Measurements from ENCODE around the gene RETREG1.

The RETREG1 gene

GRCh38 chr5:16521521-16522483 is 95.0 kb downstream of the RETREG1 start:
- FAIRE-seq = no peak

GRCh38 chr5:16520841-16521240 is 96.0 kb downstream of the RETREG1 start:
- FAIRE-seq = no peak

GRCh38 chr5:16519435-16519834 is 97.4 kb downstream of the RETREG1 start:
- FAIRE-seq = no peak

- FAIRE-seq = no peak
Measured at GRCh38 chr5:16518606-16519005, 98.2 kb downstream of the RETREG1 start.

- no peak for FAIRE-seq
Measured at GRCh38 chr5:16515532-16515931, 101.3 kb downstream of the RETREG1 start.

- no peak for FAIRE-seq
Measured at GRCh38 chr5:16510098-16510497, 106.7 kb downstream of the RETREG1 start.

GRCh38 chr5:16508730-16509531 is 107.9 kb downstream of the RETREG1 start:
- no peak for FAIRE-seq

- FAIRE-seq = no peak
Measured at GRCh38 chr5:16507716-16508115, 109.1 kb downstream of the RETREG1 start.

DNA sequence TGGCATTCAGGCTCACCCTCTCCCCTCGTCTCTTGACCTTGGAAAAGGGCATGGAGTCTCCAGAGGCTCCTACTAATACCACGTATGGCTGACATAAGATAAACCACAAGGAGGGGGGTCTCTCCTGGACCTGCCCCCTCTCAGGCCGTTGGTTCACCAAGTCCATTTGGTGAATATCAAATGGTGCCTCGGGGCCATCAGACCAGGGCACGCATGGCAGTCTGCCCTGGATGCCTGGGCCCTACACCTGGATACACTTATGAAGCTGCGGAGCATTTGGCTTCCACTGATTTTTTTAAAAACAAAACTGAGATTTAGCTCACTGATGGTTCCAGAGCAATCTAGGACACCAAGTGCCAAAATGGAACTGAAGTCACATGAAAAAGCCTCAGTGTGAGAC is 110.9 kb downstream of the RETREG1 start:
- FAIRE-seq = no peak

DNA sequence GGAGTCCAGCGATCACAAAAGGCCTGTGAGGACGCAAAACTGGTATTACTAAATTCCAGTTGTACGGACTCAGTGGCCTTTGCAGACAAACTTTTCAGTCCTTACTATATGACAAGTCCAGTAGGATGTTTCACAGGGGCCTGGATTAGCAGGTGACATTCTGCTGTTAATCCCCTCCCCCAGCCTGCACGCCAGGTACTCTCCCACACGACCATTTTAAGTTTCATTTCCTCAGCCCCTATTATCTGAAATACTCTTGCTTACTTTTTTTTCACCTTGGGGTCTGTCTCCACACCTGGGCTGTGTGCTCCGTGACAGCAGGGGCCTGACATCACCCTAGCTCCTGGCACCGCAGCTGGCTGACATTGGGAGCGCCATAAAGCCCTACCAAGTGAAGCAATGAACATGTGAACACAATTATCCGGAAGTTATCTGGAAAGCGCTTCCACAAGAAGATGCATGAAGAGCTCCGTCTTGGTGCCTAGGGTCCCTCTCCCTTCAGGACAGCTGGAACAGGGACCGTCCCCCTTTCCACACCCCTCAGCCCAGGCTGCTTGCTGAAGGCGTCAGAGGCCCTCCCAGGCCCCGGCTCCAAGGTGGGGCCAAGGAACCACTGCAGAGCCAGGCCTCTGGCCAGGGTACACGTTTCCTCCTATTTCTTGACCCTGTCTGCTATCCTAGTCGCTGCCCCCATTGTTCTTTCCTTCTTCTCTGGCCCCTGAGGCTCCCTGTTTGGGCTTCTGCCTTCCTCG is 111.5 kb downstream of the RETREG1 start:
- FAIRE-seq = no peak

GRCh38 chr5:16504571-16504970 is 112.2 kb downstream of the RETREG1 start:
- FAIRE-seq = no peak

DNA sequence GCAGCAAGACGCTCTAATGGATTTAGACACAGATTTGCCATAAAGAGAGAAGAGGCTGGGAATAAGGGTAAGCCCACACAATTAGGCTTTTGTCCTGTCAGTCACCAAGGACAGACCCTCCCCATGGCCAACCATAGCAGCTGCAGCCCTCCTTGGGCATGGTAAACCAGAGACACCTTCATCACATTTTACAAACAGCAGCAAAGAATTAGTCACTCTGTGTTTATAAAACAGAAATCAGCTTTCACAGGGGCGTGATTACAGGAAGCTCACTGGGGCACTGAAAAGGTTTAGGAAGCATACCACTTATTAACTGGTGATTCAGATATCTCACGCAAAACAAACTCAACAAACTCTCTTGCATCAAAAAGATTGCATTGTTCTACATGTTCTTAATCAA is 113.9 kb downstream of the RETREG1 start:
- no peak for FAIRE-seq

GRCh38 chr5:16500024-16500423 is 116.8 kb downstream of the RETREG1 start:
- FAIRE-seq = no peak

- no peak for FAIRE-seq
Measured at GRCh38 chr5:16497546-16497945, 119.3 kb downstream of the RETREG1 start.

DNA sequence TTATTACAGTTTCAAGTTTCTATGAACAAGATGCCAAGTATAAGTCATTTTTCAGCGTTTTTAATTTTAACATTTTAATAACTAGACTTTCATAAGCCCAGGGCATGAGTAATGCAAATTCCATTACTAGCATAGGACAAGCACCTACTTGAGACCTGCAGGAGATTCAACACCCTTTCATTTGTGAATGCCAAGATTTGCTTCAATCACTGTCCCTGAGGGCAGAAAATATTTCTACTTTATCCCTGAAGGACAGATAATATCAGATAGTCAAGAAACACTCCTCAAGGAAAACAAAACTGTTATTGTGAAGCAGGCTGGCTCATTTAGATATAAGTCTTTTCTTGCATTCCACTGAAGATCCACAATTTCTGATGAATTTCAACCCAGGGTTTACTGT is 123.5 kb downstream of the RETREG1 start:
- FAIRE-seq = no peak

DNA sequence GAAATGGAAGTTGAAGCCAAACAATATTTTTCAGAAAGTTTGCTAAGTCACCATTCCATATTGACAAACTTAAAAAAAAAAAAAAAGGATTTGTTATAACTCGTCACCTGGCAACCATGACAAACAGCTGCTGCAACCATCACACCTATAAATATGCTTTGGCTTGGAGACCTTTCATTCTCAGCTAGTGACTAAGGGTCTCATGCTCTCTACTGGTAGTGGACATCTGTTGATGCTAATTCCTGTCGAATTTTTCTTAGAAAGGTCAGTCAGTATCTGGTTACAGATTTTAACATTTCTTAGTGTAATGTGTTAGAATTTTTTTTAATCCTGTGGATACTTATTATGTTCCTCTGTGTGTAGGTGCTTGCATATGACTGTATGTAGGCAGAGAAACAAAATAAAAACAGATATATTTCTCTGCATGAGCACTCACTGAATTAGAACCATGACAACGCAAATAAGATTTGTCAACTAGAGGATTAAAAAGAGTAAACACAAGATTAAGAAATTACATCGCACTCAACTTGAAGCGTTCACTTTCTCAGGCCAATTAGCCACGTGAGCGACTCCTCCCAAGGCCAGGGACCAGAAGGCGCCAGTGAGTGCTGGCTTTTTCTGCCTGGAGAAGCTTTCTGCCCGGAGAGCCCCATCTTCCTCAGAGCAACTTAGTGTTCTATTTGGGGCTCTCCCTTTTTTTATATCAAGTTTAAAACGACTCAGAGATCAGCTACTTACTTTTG is 124.2 kb downstream of the RETREG1 start:
- FAIRE-seq = no peak

- no peak for FAIRE-seq
Measured at GRCh38 chr5:16490911-16491310, 125.9 kb downstream of the RETREG1 start.

- peak; percentile 32 for FAIRE-seq
Measured at GRCh38 chr5:16489322-16489791, 127.4 kb downstream of the RETREG1 start.

DNA sequence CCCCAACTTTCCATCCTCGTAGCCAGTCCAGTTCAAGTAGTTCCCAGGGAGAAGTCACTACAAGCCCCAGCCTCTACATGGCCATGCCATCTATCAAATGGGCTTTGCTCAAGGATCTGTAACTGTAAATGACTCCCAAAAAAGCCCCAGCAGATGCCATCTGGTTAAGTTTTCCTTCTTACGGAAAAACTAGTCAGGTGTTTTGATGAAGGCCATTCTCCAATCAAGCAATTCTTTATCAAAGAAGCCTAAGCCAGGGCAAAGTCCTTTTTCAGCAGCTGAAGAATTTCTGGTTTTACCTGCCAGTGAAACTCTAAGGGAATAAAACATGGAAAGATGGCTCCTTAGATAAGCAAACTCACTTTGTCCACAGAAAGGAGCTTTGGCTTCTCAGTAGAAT is 129.3 kb downstream of the RETREG1 start:
- no peak for FAIRE-seq

DNA sequence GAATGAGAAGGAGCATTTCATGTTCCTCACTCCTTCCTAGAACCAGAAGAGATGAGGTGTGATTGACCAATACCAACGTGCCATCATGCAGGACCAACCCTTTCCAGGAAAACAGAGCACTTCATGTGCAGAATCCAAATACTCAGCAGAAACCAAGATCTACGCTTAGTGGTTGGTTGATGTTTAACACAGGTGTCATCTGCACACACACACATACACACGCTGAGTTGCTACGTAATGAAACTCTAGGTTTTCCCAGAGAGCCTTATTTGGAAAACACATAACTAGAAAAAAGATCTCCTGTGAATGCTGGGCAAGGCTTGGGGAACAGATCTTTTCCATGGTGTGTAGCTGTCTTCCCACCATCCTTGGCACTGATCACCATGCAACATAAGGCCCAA is 130.1 kb downstream of the RETREG1 start:
- FAIRE-seq = no peak

DNA sequence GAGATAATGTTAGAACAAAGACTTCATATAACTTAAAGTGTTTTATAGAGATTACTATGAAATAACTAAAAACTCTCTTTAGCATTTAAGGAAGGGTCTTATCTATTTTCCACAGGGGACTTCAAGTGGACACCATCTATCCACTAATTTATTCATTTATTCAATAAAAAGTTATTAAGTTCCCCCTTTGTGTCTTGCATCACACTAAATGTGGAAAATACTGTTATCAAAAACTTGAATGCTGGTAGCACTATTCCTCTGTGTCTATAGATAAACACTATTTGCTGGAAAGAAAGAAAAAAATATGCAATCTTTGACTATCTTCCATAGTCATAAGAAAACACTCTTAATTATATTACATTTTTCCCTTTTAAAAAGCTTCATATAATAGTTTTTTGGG is 131.1 kb downstream of the RETREG1 start:
- FAIRE-seq = no peak

GRCh38 chr5:16484081-16484480 is 132.7 kb downstream of the RETREG1 start:
- FAIRE-seq = no peak

All from TTC549 (cell line).